Lower lobe of right lung (tissue), 2 donors: ENCODE data around the gene NBAS. TPM values are rescaled to one million over a fixed set of nuclear protein-coding genes. Genes with fewer than 3 reads are reported as not detected.
"Not testable (repeated sequence)": the region's sequence is repeated elsewhere in the genome, so short reads cannot be mapped to it uniquely, and the experiment has no call there.

Experiments
- ATAC-seq, 2 donors: fragments of 200-7000 bp; cut with Tn5 transposase; one replicate each; pipeline ENCODE4 v1.9.1; 2020 to 2022; ENCODE audit warnings: mild to moderate bottlenecking in 2 of 2, moderate library complexity in 2 of 2
- DNase-seq: peaks from one replicate; pipeline ENCODE4 v3.0.0-alpha.2; 2020
- H3K27ac ChIP-seq: fragments of 200-600 bp; one replicate; pipeline ENCODE4 v1.8.0; 2022
- H3K27me3 ChIP-seq: fragments of 200-600 bp; one replicate; pipeline ENCODE4 v1.8.0; 2022; ENCODE audit warnings: low read depth
- H3K36me3 ChIP-seq: fragments of 200-600 bp; one replicate; pipeline ENCODE4 v1.8.0; 2022; ENCODE audit warnings: mild to moderate bottlenecking
- H3K4me1 ChIP-seq: fragments of 200-600 bp; one replicate; pipeline ENCODE4 v1.8.0; 2022
- H3K4me3 ChIP-seq: fragments of 200-600 bp; one replicate; pipeline ENCODE4 v1.8.0; 2022; ENCODE audit warnings: mild to moderate bottlenecking
- H3K9me3 ChIP-seq: fragments of 200-600 bp; one replicate; pipeline ENCODE4 v1.8.0; 2022
- intact Hi-C: fragments of 100-400 bp; cut with DNase I; formaldehyde crosslinking; loops from one replicate; pipeline ENCODE4 v1.11.0; 2022
- total RNA-seq: library from RNA; stranded (reverse); fragmentation: NEBNext Ultra II Directional; extraction: Animal tissue kit (Norgen Biotek cat#: 25700); gene quantifications from one replicate; pipeline ENCODE4 v1.2.1, GENCODE V29; 2021
- TF ChIP-seq, protein P1 (sequence below): fragments of 200-600 bp; IDR thresholded peaks from one replicate; pipeline ENCODE4 v1.8.0; 2022; ENCODE audit warnings: antibody characterized with exemption, mild to moderate bottlenecking
- donor health status: DM: no; HTN: yes; CAD: no; lungs with severe emphysema.

Gene NBAS
- total RNA-seq, 1 donor from 2014 or later, result 42.4 TPM

- TF ChIP-seq, protein P1, sequence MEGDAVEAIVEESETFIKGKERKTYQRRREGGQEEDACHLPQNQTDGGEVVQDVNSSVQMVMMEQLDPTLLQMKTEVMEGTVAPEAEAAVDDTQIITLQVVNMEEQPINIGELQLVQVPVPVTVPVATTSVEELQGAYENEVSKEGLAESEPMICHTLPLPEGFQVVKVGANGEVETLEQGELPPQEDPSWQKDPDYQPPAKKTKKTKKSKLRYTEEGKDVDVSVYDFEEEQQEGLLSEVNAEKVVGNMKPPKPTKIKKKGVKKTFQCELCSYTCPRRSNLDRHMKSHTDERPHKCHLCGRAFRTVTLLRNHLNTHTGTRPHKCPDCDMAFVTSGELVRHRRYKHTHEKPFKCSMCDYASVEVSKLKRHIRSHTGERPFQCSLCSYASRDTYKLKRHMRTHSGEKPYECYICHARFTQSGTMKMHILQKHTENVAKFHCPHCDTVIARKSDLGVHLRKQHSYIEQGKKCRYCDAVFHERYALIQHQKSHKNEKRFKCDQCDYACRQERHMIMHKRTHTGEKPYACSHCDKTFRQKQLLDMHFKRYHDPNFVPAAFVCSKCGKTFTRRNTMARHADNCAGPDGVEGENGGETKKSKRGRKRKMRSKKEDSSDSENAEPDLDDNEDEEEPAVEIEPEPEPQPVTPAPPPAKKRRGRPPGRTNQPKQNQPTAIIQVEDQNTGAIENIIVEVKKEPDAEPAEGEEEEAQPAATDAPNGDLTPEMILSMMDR, result no peak
- intact Hi-C loops, result no loop called here
- no peak overlapping the region for H3K27ac ChIP-seq
- ATAC-seq, result no peak
- H3K36me3 ChIP-seq, result peaks cover 52% of the 10 kb centered on the region
- H3K4me3 ChIP-seq, result no peak overlapping the region
- no peaks in the 10 kb centered on the region for H3K4me1 ChIP-seq
- no peaks in the 10 kb centered on the region for H3K9me3 ChIP-seq
- DNase-seq, result no peak
- no peaks in the 10 kb centered on the region for H3K27me3 ChIP-seq
Observed at GRCh38 chr2:15506229-15506819, 54.8 kb downstream of the NBAS start.

- Histone ChIP-seq H3K27me3 (no peaks in the 10 kb centered on the region), H3K4me3 (no peak overlapping the region)
- intact Hi-C loops, result no loop called here
Observed at GRCh38 chr2:15504882-15505663, 56.1 kb downstream of the NBAS start.

DNA sequence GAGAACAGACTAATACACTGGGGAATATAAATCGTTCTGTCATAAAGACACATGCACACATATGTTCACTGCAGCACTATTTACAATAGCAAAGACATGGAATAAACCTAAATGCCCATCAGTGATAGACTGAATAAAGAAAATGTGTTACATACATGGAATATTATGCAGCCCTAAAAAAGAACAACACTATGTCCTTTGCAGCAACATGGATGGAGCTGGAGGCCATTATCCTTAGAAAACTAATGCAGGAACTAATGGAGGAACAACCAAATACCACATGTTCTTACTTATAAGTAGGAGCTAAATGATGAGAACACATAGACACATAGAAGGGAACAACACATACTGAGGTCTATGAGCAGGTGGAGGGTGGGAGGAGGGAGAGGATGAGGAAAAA, 61.9 kb downstream of the NBAS start:
- ATAC-seq, result not testable (repeated sequence)

More at GRCh38 chr2:15504882-15505663, 56.1 kb downstream of the NBAS start:
- DNase-seq (no peak), ATAC-seq (no peak)
- TF ChIP-seq, protein P1, result no peak
- no peak overlapping the region for H3K27ac ChIP-seq
- peaks cover 39% of the 10 kb centered on the region for H3K36me3 ChIP-seq
- no peaks in the 10 kb centered on the region for H3K9me3 ChIP-seq
- no peaks in the 10 kb centered on the region for H3K4me1 ChIP-seq

GRCh38 chr2:15498554-15498953, 62.6 kb downstream of the NBAS start:
- TF ChIP-seq, protein P1, result no peak
- no peak overlapping the region for H3K4me3 ChIP-seq
- peaks cover 19% of the 10 kb centered on the region for H3K36me3 ChIP-seq
- ATAC-seq, result no peak
- no peak for DNase-seq
- intact Hi-C loops, result no loop called here
- no peaks in the 10 kb centered on the region for H3K4me1 ChIP-seq
- no peaks in the 10 kb centered on the region for H3K9me3 ChIP-seq
- H3K27ac ChIP-seq, result no peak overlapping the region
- H3K27me3 ChIP-seq, result no peaks in the 10 kb centered on the region

More for the DNA sequence above, 61.9 kb downstream of the NBAS start:
- H3K36me3 ChIP-seq, result peaks cover 26% of the 10 kb centered on the region
- H3K9me3 ChIP-seq, H3K4me1 ChIP-seq, H3K4me3 ChIP-seq, H3K27me3 ChIP-seq, H3K27ac ChIP-seq, intact Hi-C loops, DNase-seq: not testable (repeated sequence)

- Histone ChIP-seq H3K4me3 (no peak overlapping the region), H3K9me3 (no peaks in the 10 kb centered on the region), H3K27ac (no peak overlapping the region), H3K27me3 (no peaks in the 10 kb centered on the region), H3K36me3 (no peaks in the 10 kb centered on the region), H3K4me1 (no peaks in the 10 kb centered on the region)
- ATAC-seq, result no peak
- TF ChIP-seq, protein P1, result no peak
- intact Hi-C loops, result no loop called here
- no peak for DNase-seq
Observed at GRCh38 chr2:15494877-15495276, 66.3 kb downstream of the NBAS start.

DNA sequence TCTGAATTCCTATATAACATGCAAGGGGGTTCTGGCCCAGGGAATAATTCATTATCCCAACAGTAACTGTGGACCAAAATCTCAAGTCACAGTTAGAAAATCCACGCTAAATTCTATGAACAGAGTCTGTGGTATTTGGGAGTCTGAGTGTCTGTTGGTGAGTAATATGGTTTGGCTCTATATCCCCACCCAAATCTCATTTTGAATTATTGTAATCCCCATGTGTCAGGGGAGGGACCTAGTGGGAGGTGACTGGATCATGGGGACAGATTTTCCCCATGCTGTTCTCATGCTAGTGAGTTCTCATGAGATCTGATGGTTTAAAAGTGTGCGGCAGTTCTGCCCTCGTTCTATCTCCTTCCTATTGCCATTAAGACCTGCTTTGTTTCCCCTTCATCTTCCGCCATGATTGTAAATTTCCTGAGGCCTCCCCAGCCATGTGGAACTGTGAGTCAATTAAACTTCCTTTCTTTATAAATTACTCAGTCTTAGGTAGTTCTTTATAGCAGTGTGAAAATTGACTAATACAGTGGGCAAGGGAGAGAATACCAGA, 68.3 kb downstream of the NBAS start:
- no peaks in the 10 kb centered on the region for H3K4me1 ChIP-seq
- H3K4me3 ChIP-seq, result no peak overlapping the region
- TF ChIP-seq, protein P1, result no peak
- H3K27ac ChIP-seq, result no peak overlapping the region
- intact Hi-C loops, result no loop called here
- no peaks in the 10 kb centered on the region for H3K9me3 ChIP-seq
- no peaks in the 10 kb centered on the region for H3K27me3 ChIP-seq
- DNase-seq, result no peak
- no peak for ATAC-seq
- H3K36me3 ChIP-seq, result peaks cover 11% of the 10 kb centered on the region
